Esophagus muscularis mucosa (tissue), 4 donors: ENCODE measurements around the gene CDH6. TPM values are rescaled to one million over a fixed set of nuclear protein-coding genes. Genes with fewer than 3 reads are reported as not detected.

Experiments used
- DNase-seq: peaks from one replicate; pipeline ENCODE4 v3.0.0-alpha.2; 2017; ENCODE audit errors: extremely low spot score
- H3K27ac ChIP-seq, 4 donors: fragments of 200-600 bp; sonication (generic); replicated peaks in 1 of 4; 1 replicate in 3 of 4; 2 replicates in 1 of 4; pipeline ENCODE4 v1.5.1; 2016 to 2019; ENCODE audit warnings: mild to moderate bottlenecking in 1 of 4
- H3K27me3 ChIP-seq, 4 donors: fragments of 200-600 bp; sonication (generic); one replicate each; pipeline versions ENCODE4 v1.5.1 to v1.6.0; 2016 to 2019
- H3K36me3 ChIP-seq, 4 donors: fragments of 200-600 bp; sonication (generic); one replicate each; pipeline ENCODE4 v1.5.1; 2016 to 2019
- H3K4me1 ChIP-seq, 4 donors: fragments of 200-600 bp; sonication (generic); one replicate each; pipeline ENCODE4 v1.5.1; 2016 to 2019
- H3K4me3 ChIP-seq, 4 donors: fragments of 200-600 bp; sonication (generic); 1 replicate in 2 of 4; 2 replicates in 2 of 4; pipeline ENCODE4 v1.5.1; 2016 to 2019; ENCODE audit warnings: mild to moderate bottlenecking in 4 of 4, moderate library complexity in 1 of 4
- H3K9me3 ChIP-seq, 4 donors: fragments of 200-600 bp; sonication (generic); 1 replicate in 3 of 4; 2 replicates in 1 of 4; pipeline ENCODE4 v1.5.1; 2016 to 2019
- CTCF ChIP-seq, 3 experiments: fragments of 200-600 bp in 2 of 3; fragments of 450-650 bp in 1 of 3; sonication (generic) in 2 of 3; IDR thresholded peaks; one replicate each; pipeline ENCODE4 v1.5.1; 2017 to 2019; ENCODE audit warnings: antibody characterized with exemption in 3 of 3, mild to moderate bottlenecking in 2 of 3, moderate library complexity in 1 of 3
- EP300 ChIP-seq: sonication (generic); formaldehyde crosslinking; IDR thresholded peaks from one replicate; pipeline ENCODE4 v1.6.1; 2017; ENCODE audit warnings: antibody characterized with exemption
- POLR2A ChIP-seq: fragments of 450-650 bp; IDR thresholded peaks from one replicate; pipeline ENCODE4 v1.6.1; 2017; ENCODE audit warnings: antibody characterized with exemption, moderate library complexity, mild to moderate bottlenecking, low read depth
- POLR2AphosphoS5 ChIP-seq, 2 donors: sonication (generic); formaldehyde crosslinking; IDR thresholded peaks; one replicate each; pipeline ENCODE4 v1.6.1; 2017; ENCODE audit warnings: antibody characterized with exemption in 2 of 2
- WGBS: methylation state at CpG from one replicate; pipeline ENCODE4 v1.1.5; 2018; 5-methylcytosine and 5-hydroxymethylcytosine counted together
- intact Hi-C: fragments of 100-400 bp; cut with DNase I; formaldehyde crosslinking; loops from one replicate; pipeline ENCODE4 v1.15.1; 2023
- total RNA-seq, 4 donors: library from RNA; depleted of rRNA; stranded (reverse); fragments of >200 nt; gene quantifications; one replicate each; pipeline versions ENCODE4 v1.1.0 to v1.2.1, GENCODE V29; 2016

CDH6 gene
- total RNA-seq, 4 donors from 2014 or later: 0.83 to 5.3 (median 3.9) TPM

DNA sequence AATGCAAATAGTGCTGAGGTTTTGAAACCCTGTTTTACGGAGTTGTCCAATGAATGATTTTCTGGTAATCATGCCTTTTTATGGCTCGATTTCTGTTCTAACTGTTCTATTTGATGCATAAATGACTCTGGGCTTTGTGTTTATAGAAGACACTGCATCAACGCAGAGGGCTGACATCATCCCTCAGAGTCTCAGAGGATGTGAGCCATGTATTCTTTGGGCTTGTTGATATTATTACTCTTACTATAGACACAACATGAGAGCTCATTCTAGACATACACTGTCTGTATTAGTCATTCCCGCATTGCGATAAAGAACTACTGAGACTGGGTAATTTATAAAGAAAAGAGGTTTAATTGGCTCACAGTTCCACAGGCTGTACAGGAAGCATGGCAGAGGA is 31.6 kb downstream of the CDH6 start:
- H3K4me3 ChIP-seq: no peak overlapping the region
- no peaks in the 10 kb centered on the region for H3K27me3 ChIP-seq
- H3K36me3 ChIP-seq: no peaks in the 10 kb centered on the region
- TF ChIP-seq POLR2A (no peak), POLR2AphosphoS5 (IDR thresholded peaks at IDR 0.05) (no peak), CTCF (IDR thresholded peaks at IDR 0.05) (no peak), EP300 (no peak)
- no peak for DNase-seq
- WGBS: 88% methylated on average over 5 of the region's 5 CpGs
- H3K27ac ChIP-seq: no peak overlapping the region
- no peaks in the 10 kb centered on the region for H3K4me1 ChIP-seq
- intact Hi-C loops: no loop called here
- no peaks in the 10 kb centered on the region for H3K9me3 ChIP-seq

- Histone ChIP-seq H3K9me3 (no peaks in the 10 kb centered on the region), H3K4me3 (no peak overlapping the region), H3K27ac (no peak overlapping the region), H3K4me1 (no peaks in the 10 kb centered on the region), H3K27me3 (no peaks in the 10 kb centered on the region), H3K36me3 (no peaks in the 10 kb centered on the region)
- intact Hi-C loops: no loop called here
- DNase-seq: no peak
- WGBS: 91% methylated on average over 3 of the region's 3 CpGs
- no peak for TF ChIP-seq POLR2A
- no peak for TF ChIP-seq CTCF (IDR thresholded peaks at IDR 0.05)
- TF ChIP-seq EP300: no peak
- no peak for TF ChIP-seq POLR2AphosphoS5 (IDR thresholded peaks at IDR 0.05)
Measured at GRCh38 chr5:31225613-31226012, 32.1 kb downstream of the CDH6 start.

GRCh38 chr5:31226651-31227050 is 33.2 kb downstream of the CDH6 start:
- intact Hi-C loops: no loop called here
- TF ChIP-seq EP300 (no peak), POLR2AphosphoS5 (IDR thresholded peaks at IDR 0.05) (no peak), CTCF (IDR thresholded peaks at IDR 0.05) (no peak), POLR2A (no peak)
- Histone ChIP-seq H3K36me3 (no peaks in the 10 kb centered on the region), H3K9me3 (no peaks in the 10 kb centered on the region), H3K4me1 (no peaks in the 10 kb centered on the region), H3K4me3 (no peak overlapping the region), H3K27me3 (no peaks in the 10 kb centered on the region), H3K27ac (no peak overlapping the region)
- 67% methylated on average over 5 of the region's 5 CpGs for WGBS
- no peak for DNase-seq

GRCh38 chr5:31229266-31229665 is 35.8 kb downstream of the CDH6 start:
- WGBS: 67% methylated on average over 2 of the region's 2 CpGs
- Histone ChIP-seq H3K9me3 (no peaks in the 10 kb centered on the region), H3K36me3 (no peaks in the 10 kb centered on the region), H3K4me1 (peaks cover 0 to 4% (median 0%) of the 10 kb centered on the region in 4 donors), H3K27me3 (no peaks in the 10 kb centered on the region), H3K4me3 (no peak overlapping the region), H3K27ac (no peak overlapping the region)
- DNase-seq: no peak
- no peak for TF ChIP-seq EP300
- no peak for TF ChIP-seq POLR2AphosphoS5 (IDR thresholded peaks at IDR 0.05)
- TF ChIP-seq POLR2A: no peak
- TF ChIP-seq CTCF (IDR thresholded peaks at IDR 0.05): no peak
- intact Hi-C loops: no loop called here

- no peak for DNase-seq
- WGBS: 74% methylated on average over 6 of the region's 6 CpGs
- Histone ChIP-seq H3K4me3 (no peak overlapping the region), H3K27me3 (no peaks in the 10 kb centered on the region), H3K9me3 (no peaks in the 10 kb centered on the region), H3K4me1 (peaks cover 0 to 4% (median 0%) of the 10 kb centered on the region in 4 donors), H3K27ac (peak overlapping the region in 1 of 4 donors; percentile 37), H3K36me3 (no peaks in the 10 kb centered on the region)
- intact Hi-C loops: no loop called here
- TF ChIP-seq POLR2AphosphoS5 (IDR thresholded peaks at IDR 0.05) (no peak), POLR2A (no peak)
Measured at GRCh38 chr5:31231177-31231838, 37.8 kb downstream of the CDH6 start.
